SK-N-SH (cell line): Measurements from ENCODE around the gene CPNE7. TPM values are rescaled to one million over a fixed set of nuclear protein-coding genes. Genes with fewer than 3 reads are reported as not detected.

Source experiments
- CTCF ChIA-PET: fragments of 300-600, 350-600 bp; formaldehyde crosslinking; extraction: SDS; loops from one replicate; lab custom pipeline; 2021; lab: Yijun Ruan, JAX
- POLR2A ChIA-PET: fragments of 350-600 bp; sonication (Branson Sonifier 250); formaldehyde crosslinking; extraction: SDS; loops from one replicate; lab custom pipeline; 2020; ENCODE audit warnings: antibody characterized with exemption, inconsistent platforms; lab: Yijun Ruan, JAX
- DNase-seq: peaks from one replicate; pipeline ENCODE4 v3.0.0; 2012
- H2AFZ ChIP-seq: fragments of 200-600 bp; sonication (generic); 2 replicates; pipeline ENCODE4 v1.8.1; 2016; ENCODE audit warnings: antibody characterized with exemption, mild to moderate bottlenecking, low read depth
- H3F3A ChIP-seq: fragments of 200-600 bp; sonication (generic); replicated peaks from 2 replicates; pipeline ENCODE3; 2016; ENCODE audit warnings: antibody characterized with exemption, mild to moderate bottlenecking; ENCODE audit not compliant: insufficient read depth
- H3K27ac ChIP-seq, 2 experiments: fragments of 200-500 bp in 1 of 2; fragments of 200-600 bp in 1 of 2; sonication (Bioruptor generic) in 1 of 2; sonication (generic), shearing (Covaris generic) in 1 of 2; 2 replicates each; pipeline versions ENCODE4 v1.5.1 to v1.6.1; 2014 to 2016; ENCODE audit warnings: low read depth in 2 of 2, inconsistent platforms in 1 of 2, low read length in 1 of 2, mild to moderate bottlenecking in 1 of 2, mixed read lengths in 1 of 2
- H3K27me3 ChIP-seq: fragments of 200-600 bp; sonication (generic), shearing (Covaris generic); 2 replicates; pipeline ENCODE4 v1.6.1; 2016; ENCODE audit warnings: mixed run types; ENCODE audit not compliant: insufficient read depth
- H3K36me3 ChIP-seq, 2 experiments: fragments of 200-500 bp in 1 of 2; fragments of 200-600 bp in 1 of 2; sonication (Bioruptor generic) in 1 of 2; sonication (generic) in 1 of 2; replicated peaks in 1 of 2; 2 replicates each; pipeline versions ENCODE3 to v1.5.1; 2014 to 2016; ENCODE audit warnings: low read length in 1 of 2, mild to moderate bottlenecking in 1 of 2; ENCODE audit not compliant: insufficient read depth in 2 of 2, control insufficient read depth in 1 of 2
- H3K4me1 ChIP-seq, 2 experiments: fragments of 200-500 bp in 1 of 2; fragments of 200-600 bp in 1 of 2; sonication (Bioruptor generic) in 1 of 2; sonication (generic), shearing (Covaris generic) in 1 of 2; 2 replicates each; pipeline versions ENCODE4 v1.5.1 to v1.6.1; 2014 to 2016; ENCODE audit warnings: low read depth in 1 of 2, low read length in 1 of 2, mixed run types in 1 of 2; ENCODE audit not compliant: insufficient read depth in 2 of 2, control insufficient read depth in 1 of 2
- H3K4me2 ChIP-seq: fragments of 200-600 bp; sonication (generic), shearing (Covaris generic); 2 replicates; pipeline ENCODE4 v1.6.1; 2017; ENCODE audit warnings: mixed run types
- H3K4me3 ChIP-seq, 2 experiments: fragments of 200-500 bp in 1 of 2; fragments of 200-600 bp in 1 of 2; sonication (Bioruptor generic) in 1 of 2; sonication (generic), shearing (Covaris generic) in 1 of 2; 2 replicates each; pipeline versions ENCODE4 v1.5.1 to v1.8.1; 2014 to 2016; ENCODE audit warnings: low read depth in 2 of 2, inconsistent platforms in 1 of 2, low read length in 1 of 2, mild to moderate bottlenecking in 1 of 2, mixed read lengths in 1 of 2, moderate library complexity in 1 of 2
- H3K79me2 ChIP-seq: fragments of 200-600 bp; sonication (generic); 2 replicates; pipeline ENCODE4 v1.8.1; 2017; ENCODE audit warnings: mild to moderate bottlenecking; ENCODE audit not compliant: insufficient read depth
- H3K9ac ChIP-seq: fragments of 200-600 bp; sonication (generic); 2 replicates; pipeline ENCODE4 v1.6.1; 2017; ENCODE audit warnings: mixed run types
- H3K9me2 ChIP-seq: fragments of 200-600 bp; sonication (generic); 2 replicates; pipeline ENCODE4 v1.6.1; 2017; ENCODE audit warnings: mixed run types
- H3K9me3 ChIP-seq: fragments of 200-600 bp; sonication (generic); 2 replicates; pipeline ENCODE4 v1.6.1; 2017; ENCODE audit warnings: mixed run types, mild to moderate bottlenecking, moderate library complexity
- H4K20me1 ChIP-seq: fragments of 200-600 bp; sonication (generic); 2 replicates; pipeline ENCODE4 v1.6.1; 2017; ENCODE audit warnings: mild to moderate bottlenecking, mixed run types; ENCODE audit not compliant: insufficient read depth
- ELF1 ChIP-seq: IDR thresholded peaks from 2 replicates; pipeline ENCODE4 v1.4.0; 2012
- EZH2phosphoT487 ChIP-seq: fragments of 200-600 bp; sonication (generic); IDR thresholded peaks from 2 replicates; pipeline ENCODE4 v1.6.1; 2017; ENCODE audit warnings: low read depth, mixed run types, mild to moderate bottlenecking, antibody characterized with exemption, moderate library complexity, borderline replicate concordance
- FOXJ3 ChIP-seq: sonication (generic); formaldehyde crosslinking; IDR thresholded peaks from 2 replicates; pipeline ENCODE4 v1.5.1; 2020; ENCODE audit warnings: mild to moderate bottlenecking, missing genetic modification reagents
- GATA2 ChIP-seq: sonication (generic); formaldehyde crosslinking; IDR thresholded peaks from 2 replicates; pipeline ENCODE4 v1.5.0; 2020; ENCODE audit warnings: mild to moderate bottlenecking, missing genetic modification reagents
- NFIC ChIP-seq: IDR thresholded peaks from 2 replicates; pipeline ENCODE4 v1.4.0; 2012; ENCODE audit warnings: borderline replicate concordance
- NRF1 ChIP-seq: IDR thresholded peaks from 2 replicates; pipeline ENCODE4 v1.6.1; 2012; ENCODE audit warnings: low read depth, mild to moderate bottlenecking, low read length
- POLR2AphosphoS5 ChIP-seq: IDR thresholded peaks from 2 replicates; pipeline ENCODE4 v1.6.1; 2012; ENCODE audit warnings: low read depth, low read length
- RFX5 ChIP-seq: IDR thresholded peaks from 2 replicates; pipeline ENCODE4 v1.6.1; 2012; ENCODE audit warnings: mild to moderate bottlenecking, improper control_type of control experiment, low read length
- RXRA ChIP-seq: IDR thresholded peaks from 2 replicates; pipeline ENCODE4 v1.4.0; 2012; ENCODE audit warnings: low read depth, mild to moderate bottlenecking, borderline replicate concordance
- SIN3A ChIP-seq: IDR thresholded peaks from 2 replicates; pipeline ENCODE4 v1.6.1; 2012; ENCODE audit warnings: low read depth, mild to moderate bottlenecking, low read length, moderate library complexity, borderline replicate concordance
- TAF1 ChIP-seq: IDR thresholded peaks from 2 replicates; pipeline ENCODE4 v1.6.1; 2012; ENCODE audit warnings: low read depth, mild to moderate bottlenecking, low read length, moderate library complexity, borderline replicate concordance
- WGBS: methylation state at CpG from one replicate; pipeline ENCODE4 v1.1.6; 2017; ENCODE audit warnings: low lambda C conversion rate; 5-methylcytosine and 5-hydroxymethylcytosine counted together
- polyA plus RNA-seq, 3 experiments: library from polyadenylated mRNA; depleted of rRNA; stranded (reverse); fragments of >200 nt; gene quantifications; 2 replicates each; pipeline ENCODE4 v1.2.3, GENCODE V29; 2012
- TF ChIP-seq, protein P1 (sequence below): fragments of 150-350 bp; IDR thresholded peaks from 2 replicates; pipeline ENCODE4 v1.6.1; 2016; ENCODE audit warnings: mild to moderate bottlenecking, low read depth, low read length
- TF ChIP-seq, protein P2 (sequence below): IDR thresholded peaks from 2 replicates; pipeline ENCODE4 v1.6.1; 2012; ENCODE audit warnings: mild to moderate bottlenecking, low read depth, low read length, moderate library complexity
- TF ChIP-seq, protein P3 (sequence below): fragments of 200-600 bp; sonication (generic); IDR thresholded peaks from 2 replicates; pipeline ENCODE4 v1.6.1; 2017; ENCODE audit warnings: antibody characterized with exemption, mild to moderate bottlenecking, moderate library complexity

The CPNE7 gene
- polyA plus RNA-seq, 1 of the 3 experiments (the other 2 are of a cell fraction) = 3.9 TPM

DNA sequence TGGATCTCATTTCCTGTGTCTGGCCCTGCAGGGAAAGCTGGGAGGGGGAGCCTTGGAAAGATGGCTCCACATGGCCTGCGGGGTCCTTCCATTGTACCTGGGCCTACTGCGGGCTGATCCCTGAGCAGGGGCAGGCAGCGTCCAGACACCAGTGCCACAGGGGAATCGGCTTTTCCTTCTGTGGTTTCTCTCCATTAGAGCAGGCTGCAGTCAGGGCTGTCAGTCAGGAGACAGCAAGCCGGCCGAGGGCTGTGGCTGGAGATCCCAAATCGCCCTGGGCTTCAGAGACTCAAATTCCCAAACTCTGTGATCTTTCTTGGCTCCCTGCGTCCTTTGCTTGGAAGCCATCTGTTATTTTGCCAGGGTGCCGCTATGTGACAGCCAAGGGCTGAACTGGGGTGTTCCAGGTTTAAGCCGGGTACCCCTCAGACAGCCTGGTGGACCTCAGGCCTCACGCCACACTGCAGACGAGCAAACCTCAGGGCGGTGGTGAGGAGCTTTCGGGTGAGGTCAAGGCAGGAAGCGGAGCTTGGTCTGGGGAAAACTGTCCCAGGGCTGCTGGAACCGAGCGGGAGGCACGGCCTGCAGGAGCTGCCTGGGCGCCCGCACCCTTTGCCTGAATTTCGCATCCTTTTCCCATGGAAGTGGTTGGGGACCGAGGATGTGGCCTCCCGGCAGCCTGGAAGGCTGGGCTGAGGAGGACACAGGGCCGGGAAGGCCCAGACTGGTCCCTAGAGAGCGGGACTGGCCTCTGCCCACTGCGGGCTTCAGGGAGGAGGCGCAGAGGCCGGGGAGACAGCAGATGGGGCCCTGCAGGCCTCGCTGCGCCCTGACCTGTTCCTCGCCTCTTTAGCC lies 1.5 kb upstream of the CPNE7 start:
- H4K20me1 ChIP-seq = no peaks in the 10 kb centered on the region
- CTCF ChIA-PET = interaction anchor here (1.1 kb wide), 1 partner anchor 17 kb away, joined by 5 read pairs; no protein-coding TSS in a partner anchor
- H3K9me3 ChIP-seq = no peaks in the 10 kb centered on the region
- H3K79me2 ChIP-seq = no peaks in the 10 kb centered on the region
- H3K9me2 ChIP-seq = no peaks in the 10 kb centered on the region
- H3K9ac ChIP-seq = no peak overlapping the region
- no peak overlapping the region for H3K27ac ChIP-seq
- TF ChIP-seq, protein P1, sequence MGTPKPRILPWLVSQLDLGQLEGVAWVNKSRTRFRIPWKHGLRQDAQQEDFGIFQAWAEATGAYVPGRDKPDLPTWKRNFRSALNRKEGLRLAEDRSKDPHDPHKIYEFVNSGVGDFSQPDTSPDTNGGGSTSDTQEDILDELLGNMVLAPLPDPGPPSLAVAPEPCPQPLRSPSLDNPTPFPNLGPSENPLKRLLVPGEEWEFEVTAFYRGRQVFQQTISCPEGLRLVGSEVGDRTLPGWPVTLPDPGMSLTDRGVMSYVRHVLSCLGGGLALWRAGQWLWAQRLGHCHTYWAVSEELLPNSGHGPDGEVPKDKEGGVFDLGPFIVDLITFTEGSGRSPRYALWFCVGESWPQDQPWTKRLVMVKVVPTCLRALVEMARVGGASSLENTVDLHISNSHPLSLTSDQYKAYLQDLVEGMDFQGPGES = no peak
- no peak for TF ChIP-seq POLR2AphosphoS5
- TF ChIP-seq FOXJ3 = no peak
- no peak for TF ChIP-seq GATA2
- no peak for TF ChIP-seq ELF1
- no peak for TF ChIP-seq RFX5
- no peak for TF ChIP-seq NFIC
- TF ChIP-seq, protein P2, sequence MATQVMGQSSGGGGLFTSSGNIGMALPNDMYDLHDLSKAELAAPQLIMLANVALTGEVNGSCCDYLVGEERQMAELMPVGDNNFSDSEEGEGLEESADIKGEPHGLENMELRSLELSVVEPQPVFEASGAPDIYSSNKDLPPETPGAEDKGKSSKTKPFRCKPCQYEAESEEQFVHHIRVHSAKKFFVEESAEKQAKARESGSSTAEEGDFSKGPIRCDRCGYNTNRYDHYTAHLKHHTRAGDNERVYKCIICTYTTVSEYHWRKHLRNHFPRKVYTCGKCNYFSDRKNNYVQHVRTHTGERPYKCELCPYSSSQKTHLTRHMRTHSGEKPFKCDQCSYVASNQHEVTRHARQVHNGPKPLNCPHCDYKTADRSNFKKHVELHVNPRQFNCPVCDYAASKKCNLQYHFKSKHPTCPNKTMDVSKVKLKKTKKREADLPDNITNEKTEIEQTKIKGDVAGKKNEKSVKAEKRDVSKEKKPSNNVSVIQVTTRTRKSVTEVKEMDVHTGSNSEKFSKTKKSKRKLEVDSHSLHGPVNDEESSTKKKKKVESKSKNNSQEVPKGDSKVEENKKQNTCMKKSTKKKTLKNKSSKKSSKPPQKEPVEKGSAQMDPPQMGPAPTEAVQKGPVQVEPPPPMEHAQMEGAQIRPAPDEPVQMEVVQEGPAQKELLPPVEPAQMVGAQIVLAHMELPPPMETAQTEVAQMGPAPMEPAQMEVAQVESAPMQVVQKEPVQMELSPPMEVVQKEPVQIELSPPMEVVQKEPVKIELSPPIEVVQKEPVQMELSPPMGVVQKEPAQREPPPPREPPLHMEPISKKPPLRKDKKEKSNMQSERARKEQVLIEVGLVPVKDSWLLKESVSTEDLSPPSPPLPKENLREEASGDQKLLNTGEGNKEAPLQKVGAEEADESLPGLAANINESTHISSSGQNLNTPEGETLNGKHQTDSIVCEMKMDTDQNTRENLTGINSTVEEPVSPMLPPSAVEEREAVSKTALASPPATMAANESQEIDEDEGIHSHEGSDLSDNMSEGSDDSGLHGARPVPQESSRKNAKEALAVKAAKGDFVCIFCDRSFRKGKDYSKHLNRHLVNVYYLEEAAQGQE = no peak
- TF ChIP-seq EZH2phosphoT487 = no peak
- no peak for TF ChIP-seq SIN3A
- no peak for TF ChIP-seq RXRA
- TF ChIP-seq, protein P3, sequence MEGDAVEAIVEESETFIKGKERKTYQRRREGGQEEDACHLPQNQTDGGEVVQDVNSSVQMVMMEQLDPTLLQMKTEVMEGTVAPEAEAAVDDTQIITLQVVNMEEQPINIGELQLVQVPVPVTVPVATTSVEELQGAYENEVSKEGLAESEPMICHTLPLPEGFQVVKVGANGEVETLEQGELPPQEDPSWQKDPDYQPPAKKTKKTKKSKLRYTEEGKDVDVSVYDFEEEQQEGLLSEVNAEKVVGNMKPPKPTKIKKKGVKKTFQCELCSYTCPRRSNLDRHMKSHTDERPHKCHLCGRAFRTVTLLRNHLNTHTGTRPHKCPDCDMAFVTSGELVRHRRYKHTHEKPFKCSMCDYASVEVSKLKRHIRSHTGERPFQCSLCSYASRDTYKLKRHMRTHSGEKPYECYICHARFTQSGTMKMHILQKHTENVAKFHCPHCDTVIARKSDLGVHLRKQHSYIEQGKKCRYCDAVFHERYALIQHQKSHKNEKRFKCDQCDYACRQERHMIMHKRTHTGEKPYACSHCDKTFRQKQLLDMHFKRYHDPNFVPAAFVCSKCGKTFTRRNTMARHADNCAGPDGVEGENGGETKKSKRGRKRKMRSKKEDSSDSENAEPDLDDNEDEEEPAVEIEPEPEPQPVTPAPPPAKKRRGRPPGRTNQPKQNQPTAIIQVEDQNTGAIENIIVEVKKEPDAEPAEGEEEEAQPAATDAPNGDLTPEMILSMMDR = no peak
- TF ChIP-seq NRF1 = no peak
- TF ChIP-seq TAF1 = no peak
- TF ChIP-seq, all 33 proteins: peak for 0
- no peak for DNase-seq
- Histone ChIP-seq H3K4me3 (no peak overlapping the region; a peak in 1 of 4 replicates), H3K27me3 (no peaks in the 10 kb centered on the region), H3K36me3 (no peaks in the 10 kb centered on the region), H3F3A (no peaks in the 10 kb centered on the region), H3K4me1 (peaks cover 0 to 16% of the 10 kb centered on the region in 2 experiments; a peak in 1 of 4 replicates), H2AFZ (no peak overlapping the region), H3K4me2 (no peak overlapping the region)
- 89% methylated on average over 11 of the region's 31 CpGs for WGBS
- POLR2A ChIA-PET = no interaction called here
